ENCODE data around the gene TIMM13.
"Not testable (repeated sequence)": the region's sequence is repeated elsewhere in the genome, so short reads cannot be mapped to it uniquely, and the experiment has no call there.

TIMM13 gene

GRCh38 chr19:2413159-2413558 is 14.2 kb downstream of the TIMM13 start:
- TF ChIP-seq JUND (IDR thresholded peaks at IDR 0.05; ENCODE audit: low read depth): no peak

GRCh38 chr19:2412449-2412848 is 14.9 kb downstream of the TIMM13 start:
- in situ Hi-C loops (cut with HindIII; ENCODE audit: low pct_unique_long_range_greater_than_20kb, low sequenced_read_pairs): no loop called here

More at GRCh38 chr19:2413159-2413558, 14.2 kb downstream of the TIMM13 start:
- in situ Hi-C loops (cut with HindIII; ENCODE audit: low pct_unique_long_range_greater_than_20kb, low sequenced_read_pairs): no loop called here
- DNase-seq (ENCODE audit: low read depth in 1 of 2, low spot score in 1 of 2): no peak

GRCh38 chr19:2411709-2412108 is 15.7 kb downstream of the TIMM13 start:
- in situ Hi-C loops (cut with HindIII; ENCODE audit: low pct_unique_long_range_greater_than_20kb, low sequenced_read_pairs): no loop called here
- DNase-seq (ENCODE audit: low read depth in 1 of 2, low spot score in 1 of 2): no peak
- no peak for TF ChIP-seq JUND (IDR thresholded peaks at IDR 0.05; ENCODE audit: low read depth)

More at GRCh38 chr19:2412449-2412848, 14.9 kb downstream of the TIMM13 start:
- TF ChIP-seq JUND (IDR thresholded peaks at IDR 0.05; ENCODE audit: low read depth): no peak
- DNase-seq (ENCODE audit: low read depth in 1 of 2, low spot score in 1 of 2): no peak

GRCh38 chr19:2410023-2410422 is 17.4 kb downstream of the TIMM13 start:
- no peak for DNase-seq (ENCODE audit: low read depth in 1 of 2, low spot score in 1 of 2)
- in situ Hi-C loops (cut with HindIII; ENCODE audit: low pct_unique_long_range_greater_than_20kb, low sequenced_read_pairs): no loop called here
- no peak for TF ChIP-seq JUND (IDR thresholded peaks at IDR 0.05; ENCODE audit: low read depth)

- DNase-seq (ENCODE audit: low read depth in 1 of 2, low spot score in 1 of 2): no peak
- in situ Hi-C loops (cut with HindIII; ENCODE audit: low pct_unique_long_range_greater_than_20kb, low sequenced_read_pairs): no loop called here
- no peak for TF ChIP-seq JUND (IDR thresholded peaks at IDR 0.05; ENCODE audit: low read depth)
Observed at GRCh38 chr19:2409352-2409912, 18.0 kb downstream of the TIMM13 start.

- DNase-seq (ENCODE audit: low read depth in 1 of 2, low spot score in 1 of 2): no peak
- TF ChIP-seq JUND (IDR thresholded peaks at IDR 0.05; ENCODE audit: low read depth): no peak
- in situ Hi-C loops (cut with HindIII; ENCODE audit: low pct_unique_long_range_greater_than_20kb, low sequenced_read_pairs): no loop called here
Observed at GRCh38 chr19:2408247-2408646, 19.1 kb downstream of the TIMM13 start.

- no peak for DNase-seq (ENCODE audit: low read depth in 1 of 2, low spot score in 1 of 2)
- in situ Hi-C loops (cut with HindIII; ENCODE audit: low pct_unique_long_range_greater_than_20kb, low sequenced_read_pairs): no loop called here
- TF ChIP-seq JUND (IDR thresholded peaks at IDR 0.05; ENCODE audit: low read depth): no peak
Observed at GRCh38 chr19:2399582-2399981, 27.8 kb downstream of the TIMM13 start.

GRCh38 chr19:2398735-2399305 is 28.6 kb downstream of the TIMM13 start:
- no peak for TF ChIP-seq JUND (IDR thresholded peaks at IDR 0.05; ENCODE audit: low read depth)
- in situ Hi-C loops (cut with HindIII; ENCODE audit: low pct_unique_long_range_greater_than_20kb, low sequenced_read_pairs): no loop called here
- DNase-seq (ENCODE audit: low read depth in 1 of 2, low spot score in 1 of 2): no peak

GRCh38 chr19:2397173-2397572 is 30.2 kb downstream of the TIMM13 start:
- DNase-seq (ENCODE audit: low read depth in 1 of 2, low spot score in 1 of 2); in situ Hi-C loops (cut with HindIII; ENCODE audit: low pct_unique_long_range_greater_than_20kb, low sequenced_read_pairs): not testable (repeated sequence)

GRCh38 chr19:2395293-2395829 is 32.0 kb downstream of the TIMM13 start:
- in situ Hi-C loops (cut with HindIII; ENCODE audit: low pct_unique_long_range_greater_than_20kb, low sequenced_read_pairs); DNase-seq (ENCODE audit: low read depth in 1 of 2, low spot score in 1 of 2): not testable (repeated sequence)

- DNase-seq (ENCODE audit: low read depth in 1 of 2, low spot score in 1 of 2): no peak
- in situ Hi-C loops (cut with HindIII; ENCODE audit: low pct_unique_long_range_greater_than_20kb, low sequenced_read_pairs): no loop called here
- no peak for TF ChIP-seq JUND (IDR thresholded peaks at IDR 0.05; ENCODE audit: low read depth)
Observed at GRCh38 chr19:2394442-2395292, 32.7 kb downstream of the TIMM13 start.

- in situ Hi-C loops (cut with HindIII; ENCODE audit: low pct_unique_long_range_greater_than_20kb, low sequenced_read_pairs): no loop called here
- no peak for DNase-seq (ENCODE audit: low read depth in 1 of 2, low spot score in 1 of 2)
- no peak for TF ChIP-seq JUND (IDR thresholded peaks at IDR 0.05; ENCODE audit: low read depth)
Observed at GRCh38 chr19:2394054-2394441, 33.3 kb downstream of the TIMM13 start.

GRCh38 chr19:2392899-2393298 is 34.5 kb downstream of the TIMM13 start:
- in situ Hi-C loops (cut with HindIII; ENCODE audit: low pct_unique_long_range_greater_than_20kb, low sequenced_read_pairs); DNase-seq (ENCODE audit: low read depth in 1 of 2, low spot score in 1 of 2): not testable (repeated sequence)

Data from T47D (cell line).